Epithelial cell of umbilical artery (primary cell): Measurements from ENCODE around the gene URB2. TPM values are rescaled to one million over a fixed set of nuclear protein-coding genes. Genes with fewer than 3 reads are reported as not detected.

Experiments used
- total RNA-seq: library from RNA; depleted of rRNA; stranded (reverse); fragments of >200 nt; gene quantifications from 2 replicates; pipeline ENCODE4 v1.2.3, GENCODE V29; 2014

URB2 gene
- total RNA-seq, result 14.0 and 15.5 TPM in 2 replicates

DNA sequence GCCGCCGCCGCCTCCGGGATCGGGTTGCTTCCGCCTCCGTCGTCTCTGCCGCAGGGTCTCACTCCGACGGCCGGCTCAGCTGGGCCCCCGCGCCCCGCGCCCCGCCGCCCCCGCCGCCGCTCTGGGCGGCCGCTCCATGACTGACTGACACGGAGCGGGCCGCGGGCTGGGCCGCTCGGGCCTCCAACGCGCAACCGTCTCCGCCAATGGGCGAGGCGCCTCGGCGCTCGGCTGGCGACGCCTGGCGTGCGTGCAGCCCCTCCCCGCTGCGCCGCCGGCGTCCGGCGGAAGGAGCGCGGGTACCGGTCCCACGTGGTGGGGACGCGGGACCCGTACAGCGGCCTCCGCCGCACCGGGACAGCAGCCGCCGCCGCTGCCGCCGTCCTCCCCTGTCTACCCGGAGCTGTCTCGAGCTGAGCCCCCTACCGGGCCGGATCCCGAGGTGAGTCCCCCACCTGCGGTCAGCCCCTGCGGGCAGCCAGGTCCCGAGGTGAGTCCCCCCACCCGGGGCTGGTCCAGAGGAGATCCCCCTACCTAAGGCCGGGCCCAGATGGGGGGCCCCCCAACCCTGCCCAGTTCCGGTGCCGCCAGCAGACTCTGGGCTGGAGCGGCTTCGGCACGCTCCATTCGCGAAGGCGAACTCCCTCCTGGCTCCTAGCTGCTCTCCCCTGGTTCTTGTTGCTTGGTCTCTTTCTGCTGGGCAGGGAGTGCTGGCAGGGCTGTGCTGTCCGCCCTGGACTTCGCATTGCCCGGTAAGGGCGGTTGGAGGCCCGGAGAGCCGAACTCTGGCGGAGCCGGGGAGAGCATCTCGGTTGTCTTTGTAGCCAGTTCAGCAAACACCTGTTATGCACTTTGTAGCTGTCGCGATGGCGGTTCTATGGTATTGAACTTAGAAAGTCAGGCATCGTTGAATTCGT is at the start of gene URB2, which contains the start of gene TAF5L:
Gene URB2, plus strand, starts transcription at position 333 of the 917 bp plus-strand sequence. CDS start 1,387 bp downstream, outside the sequence.
Gene TAF5L, minus strand, starts transcription at position 208 of the 917 bp plus-strand sequence. CDS start 11,640 bp downstream, outside the sequence.

Other genes starting within 250 kb of the URB2 start
- gene ACTA1, start 192.2 kb upstream of the URB2 start, total RNA-seq, result not detected in 2 replicates
- gene NUP133, start 117.9 kb upstream of the URB2 start, total RNA-seq, result 35.0 and 35.4 TPM in 2 replicates
- 20.4 and 20.8 TPM in 2 replicates for gene ABCB10, start 67.5 kb upstream of the URB2 start, total RNA-seq
- 20.8 and 21.1 TPM in 2 replicates for gene TAF5L, start 125 bp upstream of the URB2 start, total RNA-seq